Measurements from ENCODE around the gene DRD2.

The DRD2 gene

GRCh38 chr11:113410414-113411135 lies 64.6 kb downstream of the DRD2 start:
- no peak for DNase-seq (ENCODE audit: insufficient read length, low spot score)
- FAIRE-seq = no peak
- TF ChIP-seq SPI1 (IDR thresholded peaks at IDR 0.05; ENCODE audit: low read depth, low read length) (no peak), POU2F2 (IDR thresholded peaks at IDR 0.05; ENCODE audit: low read depth, low read length) (no peak), TAF1 (IDR thresholded peaks at IDR 0.05; ENCODE audit: low read depth, low read length) (no peak), PAX5 (IDR thresholded peaks at IDR 0.05; ENCODE audit: insufficient read depth, low read length, severe bottlenecking) (no peak), POLR2A (IDR thresholded peaks at IDR 0.05; ENCODE audit: low read depth, low read length) (no peak), POLR2AphosphoS5 (IDR thresholded peaks at IDR 0.05; ENCODE audit: low read depth, low read length) (no peak)

GRCh38 chr11:113409526-113409925 lies 65.7 kb downstream of the DRD2 start:
- DNase-seq (ENCODE audit: insufficient read length, low spot score) (no peak), FAIRE-seq (no peak)
- TF ChIP-seq POLR2AphosphoS5 (IDR thresholded peaks at IDR 0.05; ENCODE audit: low read depth, low read length) (no peak), TAF1 (IDR thresholded peaks at IDR 0.05; ENCODE audit: low read depth, low read length) (no peak), PAX5 (IDR thresholded peaks at IDR 0.05; ENCODE audit: insufficient read depth, low read length, severe bottlenecking) (no peak), POLR2A (IDR thresholded peaks at IDR 0.05; ENCODE audit: low read depth, low read length) (no peak), SPI1 (IDR thresholded peaks at IDR 0.05; ENCODE audit: low read depth, low read length) (no peak), POU2F2 (IDR thresholded peaks at IDR 0.05; ENCODE audit: low read depth, low read length) (no peak)

GRCh38 chr11:113408887-113409286 lies 66.3 kb downstream of the DRD2 start:
- FAIRE-seq (no peak), DNase-seq (ENCODE audit: insufficient read length, low spot score) (no peak)
- no peak for TF ChIP-seq PAX5 (IDR thresholded peaks at IDR 0.05; ENCODE audit: insufficient read depth, low read length, severe bottlenecking)
- no peak for TF ChIP-seq TAF1 (IDR thresholded peaks at IDR 0.05; ENCODE audit: low read depth, low read length)
- TF ChIP-seq POLR2A (IDR thresholded peaks at IDR 0.05; ENCODE audit: low read depth, low read length) = no peak
- TF ChIP-seq POU2F2 (IDR thresholded peaks at IDR 0.05; ENCODE audit: low read depth, low read length) = no peak
- no peak for TF ChIP-seq SPI1 (IDR thresholded peaks at IDR 0.05; ENCODE audit: low read depth, low read length)
- TF ChIP-seq POLR2AphosphoS5 (IDR thresholded peaks at IDR 0.05; ENCODE audit: low read depth, low read length) = no peak

DNA sequence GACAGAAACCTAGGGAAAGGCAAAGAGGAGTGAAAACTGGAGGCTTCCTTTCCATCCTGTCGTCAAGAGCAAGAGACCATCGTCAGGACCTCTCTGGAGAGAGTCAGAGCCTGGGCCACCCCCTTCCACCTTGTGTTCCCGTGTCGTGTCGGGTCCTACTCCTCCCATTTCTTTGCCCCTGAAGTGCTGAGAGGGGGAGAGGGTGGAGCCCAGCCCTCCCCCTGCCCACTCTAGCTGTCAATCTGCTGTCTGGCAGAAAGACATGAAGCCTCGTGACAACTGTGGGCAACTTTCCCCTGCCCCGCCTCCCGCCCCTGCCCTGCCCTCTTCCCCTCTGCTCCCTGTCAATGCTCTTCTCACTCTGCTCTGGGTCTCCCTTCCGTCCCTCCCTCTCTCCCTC lies 67.0 kb downstream of the DRD2 start:
- FAIRE-seq (no peak), DNase-seq (ENCODE audit: insufficient read length, low spot score) (no peak)
- TF ChIP-seq POLR2A (IDR thresholded peaks at IDR 0.05; ENCODE audit: low read depth, low read length) = no peak
- no peak for TF ChIP-seq POU2F2 (IDR thresholded peaks at IDR 0.05; ENCODE audit: low read depth, low read length)
- no peak for TF ChIP-seq SPI1 (IDR thresholded peaks at IDR 0.05; ENCODE audit: low read depth, low read length)
- TF ChIP-seq POLR2AphosphoS5 (IDR thresholded peaks at IDR 0.05; ENCODE audit: low read depth, low read length) = no peak
- no peak for TF ChIP-seq TAF1 (IDR thresholded peaks at IDR 0.05; ENCODE audit: low read depth, low read length)
- no peak for TF ChIP-seq PAX5 (IDR thresholded peaks at IDR 0.05; ENCODE audit: insufficient read depth, low read length, severe bottlenecking)

DNA sequence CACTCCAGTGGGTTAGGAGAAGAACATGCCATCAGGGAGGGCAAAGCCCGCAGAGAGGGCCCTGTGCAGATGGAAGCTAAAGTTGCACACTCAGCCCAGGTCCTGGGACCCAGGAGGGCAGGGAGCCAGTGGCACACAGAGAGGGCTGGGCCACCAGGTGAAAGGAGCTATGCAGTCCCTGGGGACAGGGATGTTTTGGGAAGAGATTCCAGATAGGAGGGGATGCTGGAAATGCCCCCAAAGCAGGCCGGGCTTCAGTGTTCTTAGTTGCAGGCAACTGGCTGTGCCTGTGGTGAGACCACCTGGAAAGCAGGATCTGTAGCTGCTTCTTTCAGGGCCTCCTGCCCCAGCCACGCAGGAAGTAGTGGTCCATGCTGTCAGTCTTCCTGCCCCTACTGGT lies 68.0 kb downstream of the DRD2 start:
- FAIRE-seq (no peak), DNase-seq (ENCODE audit: insufficient read length, low spot score) (no peak)
- TF ChIP-seq POU2F2 (IDR thresholded peaks at IDR 0.05; ENCODE audit: low read depth, low read length) (no peak), TAF1 (IDR thresholded peaks at IDR 0.05; ENCODE audit: low read depth, low read length) (no peak), POLR2AphosphoS5 (IDR thresholded peaks at IDR 0.05; ENCODE audit: low read depth, low read length) (no peak), POLR2A (IDR thresholded peaks at IDR 0.05; ENCODE audit: low read depth, low read length) (no peak), SPI1 (IDR thresholded peaks at IDR 0.05; ENCODE audit: low read depth, low read length) (no peak), PAX5 (IDR thresholded peaks at IDR 0.05; ENCODE audit: insufficient read depth, low read length, severe bottlenecking) (no peak)

DNA sequence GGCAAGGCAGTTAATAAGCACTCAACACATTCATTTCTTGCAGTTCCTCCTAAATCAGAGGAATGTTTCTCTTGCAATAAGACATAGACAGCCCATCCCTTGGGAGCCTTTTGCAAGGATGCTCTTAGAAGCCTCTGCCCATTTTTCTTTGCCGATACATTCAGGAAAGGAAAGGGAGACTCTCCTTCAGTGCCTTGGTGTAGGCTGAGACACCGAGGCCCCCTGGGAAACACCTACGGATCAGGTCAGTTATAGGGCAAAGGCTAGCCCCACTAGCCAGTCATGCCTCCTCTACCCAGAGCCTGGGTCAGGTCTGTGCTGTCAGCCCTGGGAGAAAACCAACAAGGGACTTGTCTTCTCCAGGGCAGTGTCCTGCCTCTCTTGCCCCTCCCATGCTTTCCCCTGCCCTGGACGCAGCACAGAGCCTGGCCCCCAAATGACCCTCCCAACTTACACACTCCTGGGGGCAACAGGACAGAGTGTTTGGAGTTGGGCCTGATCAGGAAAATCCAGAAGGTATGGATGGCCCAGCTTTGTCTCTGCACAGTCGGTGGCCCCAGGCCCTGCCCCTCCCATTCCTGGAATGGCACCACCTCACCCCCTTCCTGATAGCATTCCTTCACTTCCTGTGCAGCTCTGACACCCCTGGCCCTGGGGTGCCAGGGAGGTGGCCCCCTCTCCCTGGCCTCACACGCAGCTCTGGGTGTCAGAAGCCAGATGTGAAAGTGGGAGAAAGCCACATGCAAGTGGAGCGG lies 69.3 kb downstream of the DRD2 start:
- TF ChIP-seq SPI1 (IDR thresholded peaks at IDR 0.05; ENCODE audit: low read depth, low read length) = no peak
- no peak for TF ChIP-seq PAX5 (IDR thresholded peaks at IDR 0.05; ENCODE audit: insufficient read depth, low read length, severe bottlenecking)
- TF ChIP-seq POLR2AphosphoS5 (IDR thresholded peaks at IDR 0.05; ENCODE audit: low read depth, low read length) = no peak
- no peak for TF ChIP-seq TAF1 (IDR thresholded peaks at IDR 0.05; ENCODE audit: low read depth, low read length)
- no peak for TF ChIP-seq POU2F2 (IDR thresholded peaks at IDR 0.05; ENCODE audit: low read depth, low read length)
- no peak for TF ChIP-seq POLR2A (IDR thresholded peaks at IDR 0.05; ENCODE audit: low read depth, low read length)
- no peak for FAIRE-seq

GRCh38 chr11:113404859-113405430 lies 70.3 kb downstream of the DRD2 start:
- FAIRE-seq (no peak), DNase-seq (ENCODE audit: insufficient read length, low spot score) (no peak)
- no peak for TF ChIP-seq POLR2A (IDR thresholded peaks at IDR 0.05; ENCODE audit: low read depth, low read length)
- TF ChIP-seq POU2F2 (IDR thresholded peaks at IDR 0.05; ENCODE audit: low read depth, low read length) = no peak
- TF ChIP-seq POLR2AphosphoS5 (IDR thresholded peaks at IDR 0.05; ENCODE audit: low read depth, low read length) = no peak
- no peak for TF ChIP-seq PAX5 (IDR thresholded peaks at IDR 0.05; ENCODE audit: insufficient read depth, low read length, severe bottlenecking)
- no peak for TF ChIP-seq SPI1 (IDR thresholded peaks at IDR 0.05; ENCODE audit: low read depth, low read length)
- no peak for TF ChIP-seq TAF1 (IDR thresholded peaks at IDR 0.05; ENCODE audit: low read depth, low read length)

More for the DNA sequence above, 69.3 kb downstream of the DRD2 start:
- no peak for DNase-seq (ENCODE audit: insufficient read length, low spot score)

DNA sequence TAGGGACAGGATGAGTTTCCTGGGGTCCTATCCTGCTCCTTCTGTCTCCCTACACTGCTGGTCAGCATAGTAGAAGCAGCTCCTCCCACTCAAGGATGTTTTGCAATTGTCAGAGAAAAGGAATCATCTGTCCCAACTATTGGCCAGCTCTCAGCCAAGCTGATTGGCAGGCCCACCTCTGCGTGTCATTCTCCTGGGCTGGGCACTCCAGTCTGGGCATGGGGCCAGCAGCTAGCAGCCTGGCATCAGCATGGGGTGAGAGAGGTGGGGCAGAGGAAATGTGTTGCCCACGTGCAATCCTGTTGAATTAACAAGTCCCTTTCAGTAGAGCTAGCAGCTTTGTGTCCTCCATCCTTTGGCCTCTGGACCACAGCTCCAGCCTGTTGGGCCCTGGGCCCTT lies 73.5 kb downstream of the DRD2 start:
- DNase-seq (ENCODE audit: insufficient read length, low spot score) = no peak
- TF ChIP-seq POLR2AphosphoS5 (IDR thresholded peaks at IDR 0.05; ENCODE audit: low read depth, low read length) = no peak
- no peak for TF ChIP-seq TAF1 (IDR thresholded peaks at IDR 0.05; ENCODE audit: low read depth, low read length)
- no peak for FAIRE-seq

DNA sequence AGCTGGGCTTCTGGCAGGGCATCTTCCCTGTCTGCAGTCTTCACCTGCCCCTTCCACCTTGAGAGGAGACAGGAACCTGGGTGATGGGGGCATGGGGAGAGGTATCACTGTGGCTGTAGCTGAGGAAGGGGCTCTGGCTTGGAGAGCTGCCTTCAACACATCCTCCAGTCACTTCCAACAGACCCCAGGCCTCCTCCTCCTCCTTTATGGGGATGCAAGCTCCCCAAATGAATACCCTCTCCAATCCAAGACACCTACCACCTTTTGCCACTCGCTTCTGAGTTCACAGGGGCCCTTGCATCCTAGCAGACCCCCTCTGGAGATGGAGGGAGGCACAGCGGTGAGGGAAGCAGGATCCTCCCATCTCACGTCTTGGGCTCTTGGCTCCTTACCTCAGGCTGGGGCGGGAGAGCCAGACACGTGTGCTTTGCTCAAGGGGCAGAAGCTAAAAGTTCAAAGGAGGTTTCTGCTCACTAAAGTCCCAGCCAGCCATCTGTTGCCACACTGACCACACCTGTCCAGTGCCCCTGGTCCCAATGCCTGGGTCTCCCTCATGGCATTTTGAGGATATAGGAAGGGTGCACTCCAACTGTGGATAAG lies 74.5 kb downstream of the DRD2 start:
- TF ChIP-seq POLR2A (IDR thresholded peaks at IDR 0.05; ENCODE audit: low read depth, low read length) = no peak
- no peak for FAIRE-seq
- no peak for DNase-seq (ENCODE audit: insufficient read length, low spot score)
